WTC11 (cell line): ENCODE results near the gene RTKN2. TPM values are rescaled to one million over a fixed set of nuclear protein-coding genes. Genes with fewer than 3 reads are reported as not detected.

Experiments
- ATAC-seq: fragments of 200-7000 bp; cut with Tn5 transposase; 2 replicates; pipeline ENCODE4 v1.10.0; 2021; ENCODE audit warnings: mild to moderate bottlenecking, moderate library complexity
- CTCF ChIA-PET: fragments of 300-600 bp; sonication (Branson Sonifier 250); formaldehyde crosslinking; loops from one replicate; lab custom pipeline; 2021; ENCODE audit warnings: antibody characterized with exemption; lab: Charles Lee
- POLR2A ChIA-PET: fragments of 350-600 bp; sonication (Branson Sonifier 250); formaldehyde crosslinking; loops from one replicate; lab custom pipeline; 2021; ENCODE audit warnings: antibody characterized with exemption; lab: Charles Lee
- DNase-seq: peaks from one replicate; pipeline ENCODE4 v3.0.0; 2021; ENCODE audit warnings: low spot score
- H3K27ac Mint-ChIP-seq: 2 replicates; pipeline ENCODE4 v1.8.0; 2021; ENCODE audit warnings: mixed read lengths
- H3K27me3 Mint-ChIP-seq: 2 replicates; pipeline ENCODE4 v1.8.0; 2021; ENCODE audit warnings: low read depth, mild to moderate bottlenecking, moderate library complexity, mixed read lengths
- H3K36me3 Mint-ChIP-seq: 2 replicates; pipeline ENCODE4 v1.8.0; 2021; ENCODE audit warnings: mixed read lengths
- H3K4me1 Mint-ChIP-seq: 2 replicates; pipeline ENCODE4 v1.8.0; 2022; ENCODE audit warnings: mixed read lengths
- H3K4me3 Mint-ChIP-seq: 2 replicates; pipeline ENCODE4 v1.8.0; 2021; ENCODE audit warnings: mild to moderate bottlenecking, moderate library complexity, mixed read lengths
- H3K9me3 Mint-ChIP-seq: 2 replicates; pipeline ENCODE4 v1.8.0; 2021; ENCODE audit warnings: mixed read lengths
- AR ChIP-seq: fragments of 250-450 bp; sonication (Bioruptor Pico); IDR thresholded peaks from 2 replicates; pipeline ENCODE4 v1.9.0; 2021; ENCODE audit warnings: mild to moderate bottlenecking
- ARID4B ChIP-seq: sonication (generic); formaldehyde crosslinking; IDR thresholded peaks from 2 replicates; pipeline ENCODE4 v1.8.0; 2023; ENCODE audit warnings: missing genetic modification reagents, mild to moderate bottlenecking, borderline replicate concordance
- CDX4 ChIP-seq: fragments of 250-450 bp; sonication (Bioruptor Pico); IDR thresholded peaks from 2 replicates; pipeline ENCODE4 v1.9.0; 2021; ENCODE audit warnings: moderate library complexity, mild to moderate bottlenecking, inconsistent platforms, borderline replicate concordance
- CREM ChIP-seq: sonication (generic); formaldehyde crosslinking; IDR thresholded peaks from 2 replicates; pipeline ENCODE4 v1.8.1; 2022; ENCODE audit warnings: mild to moderate bottlenecking, missing genetic modification reagents, moderate library complexity
- E2F5 ChIP-seq: sonication (generic); formaldehyde crosslinking; IDR thresholded peaks from 2 replicates; pipeline ENCODE4 v1.8.1; 2022; ENCODE audit warnings: mild to moderate bottlenecking, moderate library complexity, missing genetic modification reagents
- EMX1 ChIP-seq: fragments of 250-450 bp; sonication (Bioruptor Pico); IDR thresholded peaks from 2 replicates; pipeline ENCODE4 v1.8.0; 2021; ENCODE audit warnings: mild to moderate bottlenecking
- ESRRA ChIP-seq: sonication (generic); formaldehyde crosslinking; IDR thresholded peaks from 2 replicates; pipeline ENCODE4 v1.8.1; 2022; ENCODE audit warnings: mild to moderate bottlenecking, missing genetic modification reagents, borderline replicate concordance
- FOXJ3 ChIP-seq: sonication (generic); formaldehyde crosslinking; IDR thresholded peaks from 2 replicates; pipeline ENCODE4 v1.9.0; 2021; ENCODE audit warnings: missing genetic modification reagents, mild to moderate bottlenecking, borderline replicate concordance
- FOXK1 ChIP-seq: sonication (generic); formaldehyde crosslinking; IDR thresholded peaks from 2 replicates; pipeline ENCODE4 v1.8.0; 2022; ENCODE audit warnings: mild to moderate bottlenecking, moderate library complexity, missing genetic modification reagents
- JUN ChIP-seq: sonication (generic); formaldehyde crosslinking; IDR thresholded peaks from 2 replicates; pipeline ENCODE4 v1.8.0; 2023; ENCODE audit warnings: mild to moderate bottlenecking, missing genetic modification reagents
- NFATC4 ChIP-seq: fragments of 250-450 bp; sonication (Bioruptor Pico); IDR thresholded peaks from 2 replicates; pipeline ENCODE4 v1.9.0; 2021; ENCODE audit warnings: mild to moderate bottlenecking
- NFYB ChIP-seq: sonication (generic); formaldehyde crosslinking; conservative IDR thresholded peaks from 2 replicates; pipeline ENCODE4 v1.8.0; 2022; ENCODE audit warnings: low read depth, missing genetic modification reagents
- RORB ChIP-seq: fragments of 250-450 bp; sonication (Bioruptor Pico); IDR thresholded peaks from 2 replicates; pipeline ENCODE4 v1.9.0; 2021; ENCODE audit warnings: mild to moderate bottlenecking
- TP53 ChIP-seq: sonication (generic); formaldehyde crosslinking; IDR thresholded peaks from 2 replicates; pipeline ENCODE4 v1.8.1; 2023; ENCODE audit warnings: mild to moderate bottlenecking, missing genetic modification reagents
- ZBTB43 ChIP-seq: sonication (generic); formaldehyde crosslinking; IDR thresholded peaks from 2 replicates; pipeline ENCODE4 v1.8.1; 2023; ENCODE audit warnings: mild to moderate bottlenecking, missing genetic modification reagents
- ZNF138 ChIP-seq: sonication (generic); formaldehyde crosslinking; conservative IDR thresholded peaks from 2 replicates; pipeline ENCODE4 v1.8.1; 2022; ENCODE audit warnings: mild to moderate bottlenecking, moderate library complexity, missing genetic modification reagents
- ZNF232 ChIP-seq: sonication (generic); formaldehyde crosslinking; IDR thresholded peaks from 2 replicates; pipeline ENCODE4 v1.8.0; 2022; ENCODE audit warnings: mild to moderate bottlenecking, missing genetic modification reagents
- ZNF263 ChIP-seq: sonication (generic); formaldehyde crosslinking; IDR thresholded peaks from 2 replicates; pipeline ENCODE4 v1.8.1; 2022; ENCODE audit warnings: low read depth, mild to moderate bottlenecking, moderate library complexity, missing genetic modification reagents
- ZNF281 ChIP-seq: sonication (generic); formaldehyde crosslinking; IDR thresholded peaks from 2 replicates; pipeline ENCODE4 v1.8.0; 2023; ENCODE audit warnings: mild to moderate bottlenecking, missing genetic modification reagents
- ZNF425 ChIP-seq: fragments of 250-450 bp; sonication (Bioruptor Pico); conservative IDR thresholded peaks from 2 replicates; pipeline ENCODE4 v1.9.0; 2021; ENCODE audit warnings: mild to moderate bottlenecking
- ZNF671 ChIP-seq: fragments of 250-450 bp; sonication (Bioruptor Pico); IDR thresholded peaks from 2 replicates; pipeline ENCODE4 v1.8.0; 2021; ENCODE audit warnings: mild to moderate bottlenecking
- total RNA-seq: library from RNA; stranded (reverse); gene quantifications from 3 replicates; pipeline ENCODE4 v1.2.3, GENCODE V29; 2021

RTKN2 gene
- total RNA-seq, 1 experiment from 2014 or later: 20.5 TPM

- TF ChIP-seq CDX4 (no peak), FOXK1 (CRISPR knock-in tag) (no peak), TP53 (CRISPR knock-in tag) (no peak), NFYB (no peak), FOXJ3 (no peak), ZNF671 (CRISPR knock-in tag) (no peak)
- TF ChIP-seq, all 79 proteins: peak for 0
These were observed 111.0 kb downstream of the RTKN2 start (continued) for GRCh38 chr10:62157601-62158000.

- no peak for DNase-seq
- ATAC-seq: no peak
- no peak overlapping the region for H3K27ac Mint-ChIP-seq
- 0 out of 2 replicates have a peak, but pooled peaks cover 5% of the 10 kb centered on the region for H3K9me3 Mint-ChIP-seq
- ChIA-PET POLR2A (no interaction called here), CTCF (no interaction called here)
- H3K27me3 Mint-ChIP-seq: no peaks in the 10 kb centered on the region
- no peaks in the 10 kb centered on the region for H3K4me1 Mint-ChIP-seq
- TF ChIP-seq ARID4B (CRISPR knock-in tag): no peak
- TF ChIP-seq ZNF425: no peak
- no peak for TF ChIP-seq ZNF138 (CRISPR knock-in tag)
- TF ChIP-seq FOXJ3: no peak
- no peak for TF ChIP-seq ESRRA
- TF ChIP-seq CREM (CRISPR knock-in tag): no peak
- no peak for TF ChIP-seq NFATC4 (CRISPR knock-in tag)
- TF ChIP-seq AR (CRISPR knock-in tag): no peak
- no peak for TF ChIP-seq RORB (CRISPR knock-in tag)
- TF ChIP-seq ZBTB43 (CRISPR knock-in tag): no peak
- no peak for TF ChIP-seq E2F5 (CRISPR knock-in tag)
- no peak for TF ChIP-seq EMX1 (CRISPR knock-in tag)
- TF ChIP-seq ZNF232 (CRISPR knock-in tag): no peak
- no peak for TF ChIP-seq ZNF281 (CRISPR knock-in tag)
- no peak for TF ChIP-seq ZNF671 (CRISPR knock-in tag)
- TF ChIP-seq ZNF263 (CRISPR knock-in tag): no peak
- no peak for TF ChIP-seq JUN (CRISPR knock-in tag)
- no peak overlapping the region for H3K4me3 Mint-ChIP-seq
- H3K36me3 Mint-ChIP-seq: no peaks in the 10 kb centered on the region
These were observed 113.5 kb downstream of the RTKN2 start for GRCh38 chr10:62155054-62155680.
